ENCODE measurements around the gene HPN. TPM values are rescaled to one million over a fixed set of nuclear protein-coding genes. Genes with fewer than 3 reads are reported as not detected.

HPN gene
- total and polyA plus RNA-seq, 2 experiments from 2014 or later = 14.0 to 17.4 TPM

- H3K4me2 ChIP-seq = no peak overlapping the region
- no peaks in the 10 kb centered on the region for H4K20me1 ChIP-seq (replicated peaks; ENCODE audit: insufficient read depth)
- H3K9me2 ChIP-seq (ENCODE audit: insufficient read depth) = no peaks in the 10 kb centered on the region
- no peaks in the 10 kb centered on the region for H3K27me3 ChIP-seq (ENCODE audit: insufficient read depth)
- TF ChIP-seq JUNB (IDR thresholded peaks at IDR 0.05; ENCODE audit: unreplicated experiment) = no peak
- no peak for TF ChIP-seq EZH2 (IDR thresholded peaks at IDR 0.05; ENCODE audit: low read depth, unreplicated experiment)
- no peak overlapping the region for H3K27ac ChIP-seq (ENCODE audit: low read depth)
- H3K4me1 ChIP-seq (ENCODE audit: insufficient read depth) = peaks cover 5% of the 10 kb centered on the region
- H3K36me3 ChIP-seq (ENCODE audit: insufficient read depth) = no peaks in the 10 kb centered on the region
- ATAC-seq (peak; percentile 16; the same call in 2 of the 3 replicates), DNase-seq (ENCODE audit: low spot score) (no peak)
- H3K79me2 ChIP-seq (replicated peaks; ENCODE audit: insufficient read depth) = no peaks in the 10 kb centered on the region
- Mint-ChIP-seq H3K27me3 (ENCODE audit: insufficient read depth, low read depth, poor library complexity) (no peaks in the 10 kb centered on the region), H3K4me1 (peaks cover 4% of the 10 kb centered on the region), H3K27ac (no peak overlapping the region), H3K36me3 (ENCODE audit: low read depth) (no peaks in the 10 kb centered on the region), H3K9me3 (no peaks in the 10 kb centered on the region), H3K4me3 (no peak overlapping the region)
- H3F3A ChIP-seq (replicated peaks; ENCODE audit: low read depth) = 0 out of 2 replicates have a peak, but pooled peaks cover 3% of the 10 kb centered on the region
- H2AFZ ChIP-seq = no peak overlapping the region
- no peak overlapping the region for H3K4me3 ChIP-seq
Measured at GRCh38 chr19:35095667-35096368, 54.3 kb downstream of the HPN start.

DNA sequence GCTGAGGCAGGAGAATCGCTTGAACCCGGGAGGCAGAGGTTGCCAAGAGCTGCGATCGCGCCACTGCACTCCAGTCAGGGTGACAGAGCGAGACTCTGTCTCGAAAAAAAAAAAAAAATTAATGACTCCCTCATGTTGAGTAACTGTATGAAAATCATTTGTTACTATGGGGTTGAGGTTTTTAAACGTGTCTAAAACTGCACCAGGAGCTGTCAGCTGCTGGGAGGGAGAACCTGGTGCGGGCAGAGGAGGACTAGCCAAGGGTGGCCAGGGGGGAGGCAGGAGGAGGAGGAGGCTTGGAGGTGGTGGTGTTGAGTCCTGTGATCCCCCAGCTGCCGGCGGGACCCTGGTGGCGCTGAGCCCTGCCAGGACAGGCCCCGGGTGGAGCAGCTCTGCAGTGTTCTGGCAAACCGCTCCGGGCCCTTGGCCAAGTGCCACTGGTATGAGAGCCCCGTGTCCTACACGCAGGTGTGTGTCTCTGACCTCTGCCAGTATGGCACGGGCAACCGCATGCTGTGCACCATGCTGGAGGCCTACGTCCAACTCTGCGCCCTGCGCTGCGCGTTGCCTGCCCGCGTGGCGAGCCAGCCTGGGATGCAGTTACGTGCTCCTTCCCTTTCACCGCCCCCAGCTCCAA, 57.0 kb downstream of the HPN start:
- H4K20me1 ChIP-seq (replicated peaks; ENCODE audit: insufficient read depth) = no peaks in the 10 kb centered on the region
- H3K9me2 ChIP-seq (ENCODE audit: insufficient read depth) = no peaks in the 10 kb centered on the region
- H3K4me1 ChIP-seq (ENCODE audit: insufficient read depth) = no peaks in the 10 kb centered on the region; the same call in 1 of the 2 replicates
- no peak overlapping the region for H2AFZ ChIP-seq
- no peak overlapping the region for H3K27ac Mint-ChIP-seq
- H3K4me3 ChIP-seq = no peak overlapping the region
- H3K36me3 ChIP-seq (ENCODE audit: insufficient read depth) = no peaks in the 10 kb centered on the region
- H3K4me2 ChIP-seq = no peak overlapping the region
- no peak overlapping the region for H3K27ac ChIP-seq (ENCODE audit: low read depth)
- no peaks in the 10 kb centered on the region; the same call in 2 of the 3 replicates for H3K9me3 Mint-ChIP-seq
- no peaks in the 10 kb centered on the region for H3K27me3 ChIP-seq (ENCODE audit: insufficient read depth)
- peaks cover 4% of the 10 kb centered on the region for H3K4me1 Mint-ChIP-seq
- H3K79me2 ChIP-seq (replicated peaks; ENCODE audit: insufficient read depth) = no peaks in the 10 kb centered on the region
- no peak overlapping the region for H3K4me3 Mint-ChIP-seq
- 0 out of 2 replicates have a peak, but pooled peaks cover 3% of the 10 kb centered on the region for H3F3A ChIP-seq (replicated peaks; ENCODE audit: low read depth)
- no peaks in the 10 kb centered on the region for H3K36me3 Mint-ChIP-seq (ENCODE audit: low read depth)
- peaks cover 5% of the 10 kb centered on the region for H3K27me3 Mint-ChIP-seq (ENCODE audit: insufficient read depth, low read depth, poor library complexity)
- ATAC-seq (no peak), DNase-seq (ENCODE audit: low spot score) (no peak)
- TF ChIP-seq ZNF114 (CRISPR knock-in tag; IDR thresholded peaks at IDR 0.05) (no peak), EZH2phosphoT487 (IDR thresholded peaks at IDR 0.05; ENCODE audit: unreplicated experiment) (no peak), JUNB (IDR thresholded peaks at IDR 0.05; ENCODE audit: unreplicated experiment) (no peak), ETS1 (IDR thresholded peaks at IDR 0.05) (no peak), STAT1 (IDR thresholded peaks at IDR 0.05; ENCODE audit: unreplicated experiment) (no peak)
- TF ChIP-seq, protein P1, sequence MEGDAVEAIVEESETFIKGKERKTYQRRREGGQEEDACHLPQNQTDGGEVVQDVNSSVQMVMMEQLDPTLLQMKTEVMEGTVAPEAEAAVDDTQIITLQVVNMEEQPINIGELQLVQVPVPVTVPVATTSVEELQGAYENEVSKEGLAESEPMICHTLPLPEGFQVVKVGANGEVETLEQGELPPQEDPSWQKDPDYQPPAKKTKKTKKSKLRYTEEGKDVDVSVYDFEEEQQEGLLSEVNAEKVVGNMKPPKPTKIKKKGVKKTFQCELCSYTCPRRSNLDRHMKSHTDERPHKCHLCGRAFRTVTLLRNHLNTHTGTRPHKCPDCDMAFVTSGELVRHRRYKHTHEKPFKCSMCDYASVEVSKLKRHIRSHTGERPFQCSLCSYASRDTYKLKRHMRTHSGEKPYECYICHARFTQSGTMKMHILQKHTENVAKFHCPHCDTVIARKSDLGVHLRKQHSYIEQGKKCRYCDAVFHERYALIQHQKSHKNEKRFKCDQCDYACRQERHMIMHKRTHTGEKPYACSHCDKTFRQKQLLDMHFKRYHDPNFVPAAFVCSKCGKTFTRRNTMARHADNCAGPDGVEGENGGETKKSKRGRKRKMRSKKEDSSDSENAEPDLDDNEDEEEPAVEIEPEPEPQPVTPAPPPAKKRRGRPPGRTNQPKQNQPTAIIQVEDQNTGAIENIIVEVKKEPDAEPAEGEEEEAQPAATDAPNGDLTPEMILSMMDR (conservative IDR thresholded peaks at IDR 0.05; ENCODE audit: low read depth in 2 of 2) = no peak
- TF ChIP-seq, protein P2, sequence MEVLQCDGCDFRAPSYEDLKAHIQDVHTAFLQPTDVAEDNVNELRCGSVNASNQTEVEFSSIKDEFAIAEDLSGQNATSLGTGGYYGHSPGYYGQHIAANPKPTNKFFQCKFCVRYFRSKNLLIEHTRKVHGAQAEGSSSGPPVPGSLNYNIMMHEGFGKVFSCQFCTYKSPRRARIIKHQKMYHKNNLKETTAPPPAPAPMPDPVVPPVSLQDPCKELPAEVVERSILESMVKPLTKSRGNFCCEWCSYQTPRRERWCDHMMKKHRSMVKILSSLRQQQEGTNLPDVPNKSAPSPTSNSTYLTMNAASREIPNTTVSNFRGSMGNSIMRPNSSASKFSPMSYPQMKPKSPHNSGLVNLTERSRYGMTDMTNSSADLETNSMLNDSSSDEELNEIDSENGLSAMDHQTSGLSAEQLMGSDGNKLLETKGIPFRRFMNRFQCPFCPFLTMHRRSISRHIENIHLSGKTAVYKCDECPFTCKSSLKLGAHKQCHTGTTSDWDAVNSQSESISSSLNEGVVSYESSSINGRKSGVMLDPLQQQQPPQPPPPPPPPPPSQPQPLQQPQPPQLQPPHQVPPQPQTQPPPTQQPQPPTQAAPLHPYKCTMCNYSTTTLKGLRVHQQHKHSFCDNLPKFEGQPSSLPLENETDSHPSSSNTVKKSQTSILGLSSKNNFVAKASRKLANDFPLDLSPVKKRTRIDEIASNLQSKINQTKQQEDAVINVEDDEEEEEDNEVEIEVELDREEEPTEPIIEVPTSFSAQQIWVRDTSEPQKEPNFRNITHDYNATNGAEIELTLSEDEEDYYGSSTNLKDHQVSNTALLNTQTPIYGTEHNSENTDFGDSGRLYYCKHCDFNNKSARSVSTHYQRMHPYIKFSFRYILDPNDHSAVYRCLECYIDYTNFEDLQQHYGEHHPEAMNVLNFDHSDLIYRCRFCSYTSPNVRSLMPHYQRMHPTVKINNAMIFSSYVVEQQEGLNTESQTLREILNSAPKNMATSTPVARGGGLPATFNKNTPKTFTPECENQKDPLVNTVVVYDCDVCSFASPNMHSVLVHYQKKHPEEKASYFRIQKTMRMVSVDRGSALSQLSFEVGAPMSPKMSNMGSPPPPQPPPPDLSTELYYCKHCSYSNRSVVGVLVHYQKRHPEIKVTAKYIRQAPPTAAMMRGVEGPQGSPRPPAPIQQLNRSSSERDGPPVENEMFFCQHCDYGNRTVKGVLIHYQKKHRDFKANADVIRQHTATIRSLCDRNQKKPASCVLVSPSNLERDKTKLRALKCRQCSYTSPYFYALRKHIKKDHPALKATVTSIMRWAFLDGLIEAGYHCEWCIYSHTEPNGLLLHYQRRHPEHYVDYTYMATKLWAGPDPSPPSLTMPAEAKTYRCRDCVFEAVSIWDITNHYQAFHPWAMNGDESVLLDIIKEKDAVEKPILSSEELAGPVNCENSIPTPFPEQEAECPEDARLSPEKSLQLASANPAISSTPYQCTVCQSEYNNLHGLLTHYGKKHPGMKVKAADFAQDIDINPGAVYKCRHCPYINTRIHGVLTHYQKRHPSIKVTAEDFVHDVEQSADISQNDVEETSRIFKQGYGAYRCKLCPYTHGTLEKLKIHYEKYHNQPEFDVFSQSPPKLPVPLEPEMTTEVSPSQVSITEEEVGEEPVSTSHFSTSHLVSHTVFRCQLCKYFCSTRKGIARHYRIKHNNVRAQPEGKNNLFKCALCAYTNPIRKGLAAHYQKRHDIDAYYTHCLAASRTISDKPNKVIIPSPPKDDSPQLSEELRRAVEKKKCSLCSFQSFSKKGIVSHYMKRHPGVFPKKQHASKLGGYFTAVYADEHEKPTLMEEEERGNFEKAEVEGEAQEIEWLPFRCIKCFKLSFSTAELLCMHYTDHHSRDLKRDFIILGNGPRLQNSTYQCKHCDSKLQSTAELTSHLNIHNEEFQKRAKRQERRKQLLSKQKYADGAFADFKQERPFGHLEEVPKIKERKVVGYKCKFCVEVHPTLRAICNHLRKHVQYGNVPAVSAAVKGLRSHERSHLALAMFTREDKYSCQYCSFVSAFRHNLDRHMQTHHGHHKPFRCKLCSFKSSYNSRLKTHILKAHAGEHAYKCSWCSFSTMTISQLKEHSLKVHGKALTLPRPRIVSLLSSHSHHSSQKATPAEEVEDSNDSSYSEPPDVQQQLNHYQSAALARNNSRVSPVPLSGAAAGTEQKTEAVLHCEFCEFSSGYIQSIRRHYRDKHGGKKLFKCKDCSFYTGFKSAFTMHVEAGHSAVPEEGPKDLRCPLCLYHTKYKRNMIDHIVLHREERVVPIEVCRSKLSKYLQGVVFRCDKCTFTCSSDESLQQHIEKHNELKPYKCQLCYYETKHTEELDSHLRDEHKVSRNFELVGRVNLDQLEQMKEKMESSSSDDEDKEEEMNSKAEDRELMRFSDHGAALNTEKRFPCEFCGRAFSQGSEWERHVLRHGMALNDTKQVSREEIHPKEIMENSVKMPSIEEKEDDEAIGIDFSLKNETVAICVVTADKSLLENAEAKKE (CRISPR knock-in tag; IDR thresholded peaks at IDR 0.05) = no peak

Data from GM23338 (cell line).